ENCODE data around the gene RPP40.

RPP40 gene

GRCh38 chr6:4967301-4968030 lies 36.4 kb downstream of the RPP40 start:
- DNase-seq: no peak

- no peak for DNase-seq
Measured at GRCh38 chr6:4965562-4966389, 38.1 kb downstream of the RPP40 start.

GRCh38 chr6:4964675-4965561 lies 38.9 kb downstream of the RPP40 start:
- no peak for DNase-seq

- DNase-seq: no peak
Measured at GRCh38 chr6:4962905-4963304, 40.9 kb downstream of the RPP40 start.

GRCh38 chr6:4961322-4962168 lies 42.3 kb downstream of the RPP40 start:
- DNase-seq: no peak

GRCh38 chr6:4958624-4959023 lies 45.2 kb downstream of the RPP40 start:
- DNase-seq: no peak

GRCh38 chr6:4957521-4958231 lies 46.2 kb downstream of the RPP40 start:
- DNase-seq: no peak

- no peak for DNase-seq
Measured at GRCh38 chr6:4956625-4957024, 47.2 kb downstream of the RPP40 start.

GRCh38 chr6:4953440-4953839 lies 50.4 kb downstream of the RPP40 start:
- no peak for DNase-seq

GRCh38 chr6:4950836-4951533 lies 52.9 kb downstream of the RPP40 start:
- DNase-seq: no peak

- DNase-seq: no peak
Measured at GRCh38 chr6:4950076-4950475, 53.8 kb downstream of the RPP40 start.

GRCh38 chr6:4948781-4949450 lies 54.9 kb downstream of the RPP40 start:
- DNase-seq: no peak

- no peak for DNase-seq
Measured at GRCh38 chr6:4947716-4948115, 56.1 kb downstream of the RPP40 start.

- DNase-seq: no peak
Measured at GRCh38 chr6:4946521-4946920, 57.3 kb downstream of the RPP40 start.

Measured in CD4-positive, alpha-beta T cell treated with Interleukin-21 for 1 hour (primary cell).